ENCODE measurements around the gene CCDC87. TPM values are rescaled to one million over a fixed set of nuclear protein-coding genes. Genes with fewer than 3 reads are reported as not detected.

The CCDC87 gene
- total RNA-seq, 1 donor from 2014 or later: 0.31 TPM

- Mint-ChIP-seq H3K27ac (peak overlapping the region; percentile 32), H3K9me3 (no peaks in the 10 kb centered on the region), H3K36me3 (ENCODE audit: low read depth) (peaks cover 33% of the 10 kb centered on the region), H3K4me1 (peaks cover 25% of the 10 kb centered on the region), H3K4me3 (peak overlapping the region; percentile 2), H3K27me3 (no peaks in the 10 kb centered on the region)
- intact Hi-C loops (cut with micrococcal nuclease): no loop called here
- CTCF ChIA-PET: no interaction called here
- TF ChIP-seq CTCF (IDR thresholded peaks at IDR 0.05): no peak
- POLR2A ChIA-PET: interaction anchor here (0.6 to 2.8 kb wide), 2 partner anchors 16 to 961 kb away, joined by 5 to 13 read pairs; partner anchors contain the start of gene RBM14
- no peak for DNase-seq
- no peak for ATAC-seq (ENCODE audit: low read depth)
Observed at GRCh38 chr11:66600631-66601233, 7.9 kb upstream of the CCDC87 start.

- peaks cover 28% of the 10 kb centered on the region for H3K36me3 Mint-ChIP-seq (ENCODE audit: low read depth)
- peaks cover 30% of the 10 kb centered on the region for H3K4me1 Mint-ChIP-seq
- DNase-seq (no peak), ATAC-seq (ENCODE audit: low read depth) (no peak)
- H3K27me3 Mint-ChIP-seq: no peaks in the 10 kb centered on the region
- intact Hi-C loops (cut with micrococcal nuclease): no loop called here
- H3K9me3 Mint-ChIP-seq: no peaks in the 10 kb centered on the region
- ChIA-PET CTCF (no interaction called here), POLR2A (interaction anchor here (0.9 to 2.8 kb wide), 2 partner anchors 17 to 70 kb away, joined by 3 to 13 read pairs; partner anchors contain the start of gene RBM14)
- H3K27ac Mint-ChIP-seq: peak overlapping the region; percentile 32
- no peak overlapping the region for H3K4me3 Mint-ChIP-seq
- TF ChIP-seq CTCF (IDR thresholded peaks at IDR 0.05): no peak
Observed at GRCh38 chr11:66600219-66600618, 7.4 kb upstream of the CCDC87 start.

GRCh38 chr11:66598993-66599392 is 6.1 kb upstream of the CCDC87 start:
- POLR2A ChIA-PET: no interaction called here
- Mint-ChIP-seq H3K27me3 (no peaks in the 10 kb centered on the region), H3K9me3 (no peaks in the 10 kb centered on the region)

GRCh38 chr11:66595245-66595904 is 2.5 kb upstream of the CCDC87 start:
- DNase-seq (no peak), ATAC-seq (ENCODE audit: low read depth) (no peak)
- Mint-ChIP-seq H3K4me3 (peak overlapping the region; percentile 59), H3K9me3 (no peaks in the 10 kb centered on the region), H3K36me3 (ENCODE audit: low read depth) (peaks cover 5% of the 10 kb centered on the region), H3K27me3 (no peaks in the 10 kb centered on the region), H3K27ac (peak overlapping the region; percentile 77), H3K4me1 (peaks cover 41% of the 10 kb centered on the region)
- no peak for TF ChIP-seq CTCF (IDR thresholded peaks at IDR 0.05)
- intact Hi-C loops (cut with micrococcal nuclease): no loop called here
- POLR2A ChIA-PET: interaction anchor here (0.7 to 6.6 kb wide), 10 partner anchors 11 to 245 kb away, joined by 3 to 72 read pairs (median 6); partner anchors contain the start of genes RBM14, RBM4, RBM4B and ZDHHC24
- CTCF ChIA-PET: interaction anchor here (2.0 kb wide), 1 partner anchor 14 kb away, joined by 4 read pairs; no protein-coding TSS in a partner anchor

More at GRCh38 chr11:66598993-66599392, 6.1 kb upstream of the CCDC87 start:
- peaks cover 16% of the 10 kb centered on the region for H3K36me3 Mint-ChIP-seq (ENCODE audit: low read depth)
- CTCF ChIA-PET: no interaction called here
- DNase-seq: no peak
- intact Hi-C loops (cut with micrococcal nuclease): no loop called here
- no peak for TF ChIP-seq CTCF (IDR thresholded peaks at IDR 0.05)
- no peak for ATAC-seq (ENCODE audit: low read depth)
- H3K27ac Mint-ChIP-seq: no peak overlapping the region
- H3K4me1 Mint-ChIP-seq: peaks cover 37% of the 10 kb centered on the region
- no peak overlapping the region for H3K4me3 Mint-ChIP-seq

- ChIA-PET POLR2A (interaction anchor here (0.8 to 6.6 kb wide), 7 partner anchors 13 to 84 kb away, joined by 4 to 72 read pairs (median 7); partner anchors contain the start of genes RBM14, RBM4 and RBM4B), CTCF (interaction anchor here (1.0 to 2.0 kb wide), 4 partner anchors 12 to 85 kb away, joined by 3 to 7 read pairs (median 4); partner anchors contain the start of gene RBM4B)
- H3K27me3 Mint-ChIP-seq: no peaks in the 10 kb centered on the region
- H3K4me1 Mint-ChIP-seq: peaks cover 36% of the 10 kb centered on the region
- intact Hi-C loops (cut with micrococcal nuclease): loop anchor here (1.0 to 5.0 kb wide), 5 partner anchors 23 to 281 kb away; partner anchors contain the start of genes RBM14 and RBM4
- H3K9me3 Mint-ChIP-seq: no peaks in the 10 kb centered on the region
- H3K36me3 Mint-ChIP-seq (ENCODE audit: low read depth): peaks cover 4% of the 10 kb centered on the region
- ATAC-seq (ENCODE audit: low read depth): no peak
- no peak for DNase-seq
- peak overlapping the region; percentile 100 for H3K4me3 Mint-ChIP-seq
- peak overlapping the region; percentile 99 for H3K27ac Mint-ChIP-seq
- no peak for TF ChIP-seq CTCF (IDR thresholded peaks at IDR 0.05)
Observed at GRCh38 chr11:66593650-66594049, 787 bp upstream of the CCDC87 start.
